DMS53 treated with DMSO at 0.1 percent for 48 hours (cell line): ENCODE measurements around the gene USP15.
A peak's percentile ranks its signal among the peaks of the same experiment; 100 is the strongest.
"Not testable (repeated sequence)": the region's sequence is repeated elsewhere in the genome, so short reads cannot be mapped to it uniquely, and the experiment has no call there.

ENCODE experiments used
- DNase-seq: peaks from one replicate; lab custom pipeline; 2025; ENCODE audit not compliant: unreplicated experiment; lab: John Stamatoyannopoulos, UW

USP15 gene

GRCh38 chr12:62365846-62366245, 105.6 kb downstream of the USP15 start:
- DNase-seq = not testable (repeated sequence)

GRCh38 chr12:62368430-62369223, 108.4 kb downstream of the USP15 start:
- DNase-seq = not testable (repeated sequence)

GRCh38 chr12:62370189-62370588, 110.0 kb downstream of the USP15 start:
- DNase-seq = no peak

- no peak for DNase-seq
Observed at GRCh38 chr12:62371661-62372060, 111.5 kb downstream of the USP15 start.

GRCh38 chr12:62372134-62372533, 111.9 kb downstream of the USP15 start:
- no peak for DNase-seq

- DNase-seq = no peak
Observed at GRCh38 chr12:62372825-62373224, 112.6 kb downstream of the USP15 start.

GRCh38 chr12:62375603-62376002, 115.4 kb downstream of the USP15 start:
- DNase-seq = no peak

- no peak for DNase-seq
Observed at GRCh38 chr12:62379026-62379722, 119.0 kb downstream of the USP15 start.

- DNase-seq = no peak
Observed at GRCh38 chr12:62379723-62380045, 119.5 kb downstream of the USP15 start.

GRCh38 chr12:62382526-62382925, 122.3 kb downstream of the USP15 start:
- no peak for DNase-seq

GRCh38 chr12:62396750-62397149, 136.5 kb downstream of the USP15 start:
- no peak for DNase-seq

GRCh38 chr12:62400135-62400534, 139.9 kb downstream of the USP15 start:
- no peak for DNase-seq

GRCh38 chr12:62401631-62402030, 141.4 kb downstream of the USP15 start:
- DNase-seq = no peak

- no peak for DNase-seq
Observed at GRCh38 chr12:62403031-62403430, 142.8 kb downstream of the USP15 start.

- DNase-seq = no peak
Observed at GRCh38 chr12:62407587-62407986, 147.4 kb downstream of the USP15 start.

GRCh38 chr12:62409068-62409467, 148.9 kb downstream of the USP15 start:
- DNase-seq = no peak

GRCh38 chr12:62414180-62414579, 154.0 kb downstream of the USP15 start:
- DNase-seq = no peak

- DNase-seq = no peak
Observed at GRCh38 chr12:62426089-62426488, 165.9 kb downstream of the USP15 start.

GRCh38 chr12:62429457-62429856, 169.3 kb downstream of the USP15 start:
- no peak for DNase-seq

- peak; percentile 73 for DNase-seq
Observed at GRCh38 chr12:62434494-62435302, 174.5 kb downstream of the USP15 start.

GRCh38 chr12:62435303-62436163, 175.3 kb downstream of the USP15 start:
- peak; percentile 33 for DNase-seq
